ENCODE results near the gene NAT9.

The NAT9 gene

GRCh38 chr17:74744714-74745547 is 31.2 kb downstream of the NAT9 start:
- DNase-seq (ENCODE audit: low spot score): peak; percentile 79

- no peak for DNase-seq (ENCODE audit: low spot score)
These were observed 31.8 kb downstream of the NAT9 start for GRCh38 chr17:74744349-74744713.

GRCh38 chr17:74743755-74744154 is 32.4 kb downstream of the NAT9 start:
- no peak for DNase-seq (ENCODE audit: low spot score)

GRCh38 chr17:74742978-74743545 is 33.1 kb downstream of the NAT9 start:
- DNase-seq (ENCODE audit: low spot score): no peak

GRCh38 chr17:74742153-74742515 is 34.0 kb downstream of the NAT9 start:
- no peak for DNase-seq (ENCODE audit: low spot score)

- no peak for DNase-seq (ENCODE audit: low spot score)
These were observed 35.3 kb downstream of the NAT9 start for GRCh38 chr17:74740641-74741387.

GRCh38 chr17:74740173-74740572 is 36.0 kb downstream of the NAT9 start:
- no peak for DNase-seq (ENCODE audit: low spot score)

GRCh38 chr17:74739227-74739831 is 36.8 kb downstream of the NAT9 start:
- DNase-seq (ENCODE audit: low spot score): no peak

- no peak for DNase-seq (ENCODE audit: low spot score)
These were observed 37.8 kb downstream of the NAT9 start for GRCh38 chr17:74738051-74738996.

- DNase-seq (ENCODE audit: low spot score): no peak
These were observed 38.7 kb downstream of the NAT9 start for GRCh38 chr17:74737299-74738050.

- no peak for DNase-seq (ENCODE audit: low spot score)
These were observed 39.4 kb downstream of the NAT9 start, which contains the start of gene RAB37 for GRCh38 chr17:74736513-74737298. TSS of gene RAB37 (plus strand) at chr17:74737256. CDS start at chr17:74737273, 17 bp downstream.

GRCh38 chr17:74734256-74734655 is 41.9 kb downstream of the NAT9 start:
- DNase-seq (ENCODE audit: low spot score): no peak

- DNase-seq (ENCODE audit: low spot score): no peak
These were observed 42.6 kb downstream of the NAT9 start for GRCh38 chr17:74733365-74734122.

- no peak for DNase-seq (ENCODE audit: low spot score)
These were observed 43.9 kb downstream of the NAT9 start for GRCh38 chr17:74732042-74732867.

GRCh38 chr17:74731347-74731605 is 44.9 kb downstream of the NAT9 start:
- DNase-seq (ENCODE audit: low spot score): no peak

GRCh38 chr17:74730491-74731346 is 45.4 kb downstream of the NAT9 start:
- no peak for DNase-seq (ENCODE audit: low spot score)

- DNase-seq (ENCODE audit: low spot score): no peak
These were observed 46.3 kb downstream of the NAT9 start for GRCh38 chr17:74729866-74730265.

- no peak for DNase-seq (ENCODE audit: low spot score)
These were observed 46.8 kb downstream of the NAT9 start for GRCh38 chr17:74729368-74729767.
